HFF-Myc (cell line): ENCODE measurements around the gene REPIN1.

Experiments
- DNase-seq: peaks from one replicate; pipeline ENCODE4 v3.0.0-alpha.2; 2011; ENCODE audit warnings: low read depth; ENCODE audit errors: extremely low read depth
- H3K4me3 ChIP-seq: replicated peaks from 2 replicates; pipeline ENCODE4 v1.5.1; 2011; ENCODE audit warnings: low read depth, mild to moderate bottlenecking, control low read depth, low read length
- TF ChIP-seq, protein P1 (sequence below): IDR thresholded peaks from 2 replicates; pipeline ENCODE4 v1.5.1; 2012; ENCODE audit warnings: mild to moderate bottlenecking, low read depth, low read length, control low read depth; ENCODE audit errors: missing control alignments

The REPIN1 gene

DNA sequence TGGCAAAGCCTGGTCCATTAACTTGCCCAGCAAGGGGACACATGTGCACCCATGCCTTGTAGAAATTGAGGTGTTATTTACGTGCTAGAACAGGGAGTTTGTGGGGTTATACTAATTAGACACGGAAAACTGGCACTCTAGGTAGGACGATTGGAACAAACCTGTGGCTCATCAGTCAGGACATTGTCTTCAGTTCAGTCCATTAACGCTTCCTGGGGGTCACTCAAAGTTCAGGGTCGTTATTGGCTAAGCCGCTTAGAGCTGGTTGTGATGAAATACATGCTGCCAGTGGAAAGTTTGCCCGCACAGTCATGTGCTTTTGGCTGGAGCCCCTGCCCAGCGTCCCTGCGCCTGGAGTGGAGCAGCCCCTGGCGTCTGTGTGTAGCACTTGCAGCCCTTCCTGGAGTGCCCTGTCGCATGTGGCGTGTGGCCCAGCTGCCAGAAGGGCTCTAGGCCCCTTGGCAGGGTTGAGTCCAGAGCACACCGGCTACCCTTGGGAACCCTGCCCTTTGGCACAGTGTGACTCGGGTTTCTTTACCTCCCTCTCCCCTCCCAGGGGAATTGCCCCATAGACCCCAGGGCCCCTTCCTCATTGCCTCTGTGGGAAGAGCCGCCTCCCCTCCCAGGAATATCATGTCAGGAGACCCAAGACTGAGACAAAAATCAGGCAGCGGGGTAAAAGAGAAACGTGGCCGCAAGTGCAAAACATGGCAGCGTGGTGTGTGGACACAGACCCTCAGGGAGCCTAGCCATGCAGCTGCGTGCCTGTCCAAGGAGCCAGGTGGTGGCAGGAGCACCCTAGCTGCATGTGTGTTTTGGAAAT, 20.3 kb downstream of the REPIN1 start:
- TF ChIP-seq, protein P1, sequence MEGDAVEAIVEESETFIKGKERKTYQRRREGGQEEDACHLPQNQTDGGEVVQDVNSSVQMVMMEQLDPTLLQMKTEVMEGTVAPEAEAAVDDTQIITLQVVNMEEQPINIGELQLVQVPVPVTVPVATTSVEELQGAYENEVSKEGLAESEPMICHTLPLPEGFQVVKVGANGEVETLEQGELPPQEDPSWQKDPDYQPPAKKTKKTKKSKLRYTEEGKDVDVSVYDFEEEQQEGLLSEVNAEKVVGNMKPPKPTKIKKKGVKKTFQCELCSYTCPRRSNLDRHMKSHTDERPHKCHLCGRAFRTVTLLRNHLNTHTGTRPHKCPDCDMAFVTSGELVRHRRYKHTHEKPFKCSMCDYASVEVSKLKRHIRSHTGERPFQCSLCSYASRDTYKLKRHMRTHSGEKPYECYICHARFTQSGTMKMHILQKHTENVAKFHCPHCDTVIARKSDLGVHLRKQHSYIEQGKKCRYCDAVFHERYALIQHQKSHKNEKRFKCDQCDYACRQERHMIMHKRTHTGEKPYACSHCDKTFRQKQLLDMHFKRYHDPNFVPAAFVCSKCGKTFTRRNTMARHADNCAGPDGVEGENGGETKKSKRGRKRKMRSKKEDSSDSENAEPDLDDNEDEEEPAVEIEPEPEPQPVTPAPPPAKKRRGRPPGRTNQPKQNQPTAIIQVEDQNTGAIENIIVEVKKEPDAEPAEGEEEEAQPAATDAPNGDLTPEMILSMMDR, result peak; percentile 62
- no peak for DNase-seq
- H3K4me3 ChIP-seq, result no peak overlapping the region

DNA sequence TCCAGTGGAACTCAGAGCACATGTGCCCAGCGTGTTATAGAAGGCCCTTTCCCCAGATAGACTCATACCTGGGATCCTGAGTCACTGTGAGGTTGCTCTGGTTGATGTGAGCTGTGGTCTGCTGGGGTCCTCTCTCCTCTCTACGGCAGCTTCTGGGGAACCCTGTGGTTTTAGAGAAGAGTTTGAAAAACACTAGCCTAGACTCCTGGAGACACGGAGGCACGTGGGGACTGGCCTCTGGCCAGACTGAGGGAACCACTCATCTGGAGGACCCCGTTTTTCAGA, 20.9 kb downstream of the REPIN1 start:
- H3K4me3 ChIP-seq, result no peak overlapping the region
- no peak for DNase-seq
- TF ChIP-seq, protein P1, result no peak

DNA sequence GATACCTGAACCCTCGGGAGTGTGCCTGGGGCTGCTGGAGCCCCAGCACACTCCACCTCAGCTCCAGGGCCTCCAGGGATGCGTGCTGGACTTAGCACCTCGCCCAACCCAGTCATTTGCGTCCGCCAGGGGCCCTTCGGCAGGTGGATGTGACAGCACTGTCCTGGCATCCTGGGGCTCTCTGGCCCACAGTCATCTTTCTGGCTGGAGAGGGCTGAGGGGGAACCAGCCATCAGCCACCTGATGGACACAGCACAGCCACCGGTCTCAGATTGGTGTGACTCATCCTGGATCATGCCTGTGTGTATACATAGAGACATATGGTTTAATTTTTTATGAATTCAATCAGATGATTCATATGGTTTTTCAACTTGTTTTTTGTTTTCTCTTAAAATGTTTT, 21.6 kb downstream of the REPIN1 start:
- TF ChIP-seq, protein P1, result no peak
- no peak for DNase-seq
- no peak overlapping the region for H3K4me3 ChIP-seq

DNA sequence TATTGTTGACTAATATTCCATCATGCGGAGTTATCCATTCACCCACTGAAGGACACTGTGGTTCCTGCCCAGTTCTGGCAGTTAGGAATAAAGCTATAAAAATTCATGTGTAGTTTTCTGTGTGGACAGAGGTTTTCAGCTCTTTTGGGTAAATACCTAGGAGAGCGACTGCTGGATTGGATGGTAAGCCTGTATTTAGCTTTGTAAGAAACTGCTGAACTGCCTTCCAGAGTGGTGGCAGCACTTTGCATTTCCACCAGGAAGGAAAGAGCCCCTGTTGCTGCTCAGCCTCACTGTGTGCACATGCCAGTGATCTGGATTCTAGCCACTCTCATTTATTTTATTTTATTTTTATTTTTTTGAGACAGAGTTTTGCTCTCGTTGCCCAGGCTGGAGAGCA, 24.7 kb downstream of the REPIN1 start:
- H3K4me3 ChIP-seq, result no peak overlapping the region
- no peak for DNase-seq
- TF ChIP-seq, protein P1, result no peak

DNA sequence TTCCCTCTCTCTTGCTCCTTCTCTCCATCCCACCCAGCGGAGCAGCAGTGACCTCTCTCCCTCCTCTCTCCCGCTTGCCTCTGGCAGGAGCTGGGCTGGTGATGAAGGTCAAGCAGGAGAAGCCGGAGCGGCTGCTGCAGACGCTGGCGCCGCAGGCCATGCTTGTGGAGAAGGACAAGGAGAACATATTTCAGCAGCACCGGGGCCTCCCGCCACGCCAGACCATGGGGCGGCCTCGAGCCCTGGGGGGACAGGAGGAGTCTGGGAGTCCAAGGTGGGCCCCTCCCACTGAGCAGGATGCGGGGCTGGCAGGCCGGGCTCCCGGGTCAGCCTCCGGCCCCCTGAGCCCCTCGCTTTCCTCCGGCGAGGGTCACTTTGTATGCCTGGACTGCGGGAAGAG, 27.8 kb downstream of the REPIN1 start:
- TF ChIP-seq, protein P1, result no peak
- DNase-seq, result no peak
- no peak overlapping the region for H3K4me3 ChIP-seq

DNA sequence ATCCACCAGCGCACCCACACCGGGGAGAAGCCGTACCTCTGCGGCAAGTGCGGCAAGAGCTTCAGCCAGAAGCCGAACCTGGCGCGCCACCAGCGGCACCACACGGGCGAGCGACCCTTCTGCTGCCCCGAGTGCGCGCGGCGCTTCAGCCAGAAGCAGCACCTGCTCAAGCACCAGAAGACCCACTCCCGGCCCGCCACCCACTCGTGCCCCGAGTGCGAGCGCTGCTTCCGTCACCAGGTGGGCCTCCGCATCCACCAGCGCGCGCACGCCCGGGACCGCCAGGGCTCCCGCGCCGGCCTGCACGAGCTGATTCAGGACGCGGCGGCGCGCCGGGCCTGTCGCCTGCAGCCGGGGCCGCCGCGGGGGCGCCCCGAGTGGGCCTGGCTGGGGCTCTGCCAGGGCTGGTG, 28.2 kb downstream of the REPIN1 start:
- TF ChIP-seq, protein P1, result no peak
- DNase-seq, result no peak
- H3K4me3 ChIP-seq, result no peak overlapping the region
